H9 (cell line): Measurements from ENCODE around the gene BCKDHA. TPM values are rescaled to one million over a fixed set of nuclear protein-coding genes. Genes with fewer than 3 reads are reported as not detected.

Source experiments
- DNase-seq: peaks from one replicate; pipeline ENCODE4 v3.0.0-alpha.2; 2017
- H2AFZ ChIP-seq: one replicate; pipeline ENCODE4 v1.6.1; 2013; ENCODE audit warnings: mild to moderate bottlenecking, low read length, control low read depth, moderate library complexity
- H2AK5ac ChIP-seq: 2 replicates; pipeline ENCODE4 v1.6.1; 2013; ENCODE audit warnings: low read length, control low read depth, mixed read lengths; ENCODE audit not compliant: insufficient read length
- H2BK120ac ChIP-seq: one replicate; pipeline ENCODE4 v1.6.1; 2013; ENCODE audit warnings: low read depth, mild to moderate bottlenecking, low read length, control low read depth, inconsistent platforms; ENCODE audit not compliant: poor library complexity, severe bottlenecking
- H2BK12ac ChIP-seq: 2 replicates; pipeline ENCODE4 v1.6.1; 2013; ENCODE audit warnings: low read length, control low read depth, mixed read lengths, low read depth; ENCODE audit not compliant: insufficient read length
- H2BK15ac ChIP-seq: 2 replicates; pipeline ENCODE4 v1.6.1; 2013; ENCODE audit warnings: low read depth, low read length, control low read depth
- H2BK20ac ChIP-seq: one replicate; pipeline ENCODE4 v1.6.1; 2013; ENCODE audit warnings: low read depth, mild to moderate bottlenecking, low read length, control low read depth, inconsistent platforms; ENCODE audit not compliant: poor library complexity, severe bottlenecking
- H2BK5ac ChIP-seq: 2 replicates; pipeline ENCODE4 v1.6.1; 2013; ENCODE audit warnings: low read length, control low read depth, mixed read lengths; ENCODE audit not compliant: insufficient read length
- H3K14ac ChIP-seq: 2 replicates; pipeline ENCODE4 v1.6.1; 2013; ENCODE audit warnings: low read length, control low read depth; ENCODE audit not compliant: insufficient read depth
- H3K18ac ChIP-seq: 2 replicates; pipeline ENCODE4 v1.6.1; 2013; ENCODE audit warnings: low read depth, mild to moderate bottlenecking, mixed read lengths, low read length, control low read depth; ENCODE audit not compliant: insufficient read length
- H3K23ac ChIP-seq: 2 replicates; pipeline ENCODE4 v1.6.1; 2013; ENCODE audit warnings: low read length, control low read depth, mixed read lengths, low read depth; ENCODE audit not compliant: insufficient read length
- H3K23me2 ChIP-seq: 2 replicates; pipeline ENCODE4 v1.6.1; 2013; ENCODE audit warnings: low read depth, mild to moderate bottlenecking, mixed read lengths, low read length, control low read depth; ENCODE audit not compliant: insufficient read length, poor library complexity, severe bottlenecking
- H3K27ac ChIP-seq: 2 replicates; pipeline ENCODE4 v1.5.1; 2013; ENCODE audit warnings: low read length, control low read depth, mixed read lengths, low read depth; ENCODE audit not compliant: insufficient read length
- H3K27me3 ChIP-seq: 2 replicates; pipeline ENCODE4 v1.6.1; 2013; ENCODE audit warnings: low read length, control low read depth, inconsistent platforms; ENCODE audit not compliant: insufficient read depth
- H3K4ac ChIP-seq: 2 replicates; pipeline ENCODE4 v1.6.1; 2013; ENCODE audit warnings: low read depth, mild to moderate bottlenecking, control low read depth, inconsistent platforms, low read length, moderate library complexity
- H3K4me1 ChIP-seq: 2 replicates; pipeline ENCODE4 v1.6.1; 2013; ENCODE audit warnings: low read length, control low read depth, inconsistent platforms; ENCODE audit not compliant: insufficient read depth
- H3K4me2 ChIP-seq: 2 replicates; pipeline ENCODE4 v1.6.1; 2013; ENCODE audit warnings: low read length, control low read depth, mixed read lengths; ENCODE audit not compliant: insufficient read length, insufficient read depth
- H3K56ac ChIP-seq: 2 replicates; pipeline ENCODE4 v1.6.1; 2013; ENCODE audit warnings: low read depth, mild to moderate bottlenecking, mixed read lengths, low read length, control low read depth; ENCODE audit not compliant: insufficient read length
- H3K79me1 ChIP-seq: 2 replicates; pipeline ENCODE4 v1.6.1; 2013; ENCODE audit warnings: low read depth, mild to moderate bottlenecking, moderate library complexity, low read length, control low read depth, inconsistent platforms; ENCODE audit not compliant: insufficient read depth, poor library complexity, severe bottlenecking
- H3K79me2 ChIP-seq: 2 replicates; pipeline ENCODE4 v1.6.1; 2013; ENCODE audit warnings: low read length, control low read depth, inconsistent platforms; ENCODE audit not compliant: insufficient read depth
- H3K9ac ChIP-seq: 2 replicates; pipeline ENCODE4 v1.6.1; 2013; ENCODE audit warnings: low read length, control low read depth, mixed read lengths; ENCODE audit not compliant: insufficient read length; ENCODE audit errors: extremely low read depth
- H3K9me3 ChIP-seq: one replicate; pipeline ENCODE4 v1.6.1; 2013; ENCODE audit warnings: low read depth, low read length, inconsistent platforms; ENCODE audit not compliant: control insufficient read depth
- H3T11ph ChIP-seq: one replicate; pipeline ENCODE4 v1.6.1; 2013; ENCODE audit warnings: mild to moderate bottlenecking, low read length, control low read depth, inconsistent platforms
- H4K20me1 ChIP-seq: one replicate; pipeline ENCODE4 v1.6.1; 2013; ENCODE audit not compliant: control insufficient read depth, insufficient read length, insufficient read depth
- H4K5ac ChIP-seq: 2 replicates; pipeline ENCODE4 v1.6.1; 2013; ENCODE audit warnings: low read depth, mild to moderate bottlenecking, mixed read lengths, low read length, control low read depth; ENCODE audit not compliant: insufficient read length
- H4K8ac ChIP-seq: replicated peaks from 2 replicates; pipeline ENCODE4 v1.6.1; 2013; ENCODE audit warnings: low read length, control low read depth, mixed read lengths, low read depth; ENCODE audit not compliant: insufficient read length
- H4K91ac ChIP-seq: 2 replicates; pipeline ENCODE4 v1.6.1; 2013; ENCODE audit warnings: low read depth, mild to moderate bottlenecking, moderate library complexity, mixed read lengths, low read length, control low read depth; ENCODE audit not compliant: insufficient read length
- H3K27ac Mint-ChIP-seq, 3 experiments: 2 replicates in 2 of 3; 3 replicates in 1 of 3; pipeline ENCODE4 v1.8.0; 2020 to 2021; ENCODE audit warnings: mixed read lengths in 3 of 3, mild to moderate bottlenecking in 1 of 3, moderate library complexity in 1 of 3
- H3K27me3 Mint-ChIP-seq: 2 replicates; pipeline ENCODE4 v1.8.0; 2021; ENCODE audit warnings: low read depth, mild to moderate bottlenecking, moderate library complexity, mixed read lengths
- H3K36me3 Mint-ChIP-seq, 3 experiments: 2 replicates in 2 of 3; 3 replicates in 1 of 3; pipeline ENCODE4 v1.8.0; 2020 to 2021; ENCODE audit warnings: low read depth in 3 of 3, mixed read lengths in 3 of 3; ENCODE audit not compliant: insufficient read depth in 1 of 3
- H3K4me1 Mint-ChIP-seq, 2 experiments: 2 replicates each; pipeline ENCODE4 v1.8.0; 2020; ENCODE audit warnings: mixed read lengths in 2 of 2
- H3K4me3 Mint-ChIP-seq, 2 experiments: 2 replicates in 1 of 2; 3 replicates in 1 of 2; pipeline ENCODE4 v1.8.0; 2020 to 2021; ENCODE audit warnings: mild to moderate bottlenecking in 2 of 2, mixed read lengths in 2 of 2, moderate library complexity in 1 of 2
- H3K9me3 Mint-ChIP-seq, 2 experiments: 2 replicates in 1 of 2; 3 replicates in 1 of 2; pipeline ENCODE4 v1.8.0; 2020; ENCODE audit warnings: mild to moderate bottlenecking in 2 of 2, mixed read lengths in 2 of 2, moderate library complexity in 1 of 2
- WGBS: extraction: QIAGEN DNeasy Blood & Tissue Kit; methylation state at CpG from one replicate; pipeline ENCODE4 v1.1.7; 2013; ENCODE audit warnings: missing lambda C conversion rate, low lambda C conversion rate, mixed read lengths; ENCODE audit not compliant: insufficient read length; ENCODE audit errors: extremely low coverage; 5-methylcytosine and 5-hydroxymethylcytosine counted together
- total RNA-seq: library from RNA; stranded (reverse); gene quantifications from 2 replicates; pipeline ENCODE4 v1.2.1, GENCODE V29; 2021
- TF ChIP-seq, protein P1 (sequence below): fragments of 200-600 bp; sonication (generic); conservative IDR thresholded peaks from 3 replicates; pipeline ENCODE4 v1.8.0; 2021; ENCODE audit warnings: antibody characterized with exemption, mild to moderate bottlenecking

BCKDHA gene
- total RNA-seq, 1 experiment from 2014 or later: 21.1 TPM

DNA sequence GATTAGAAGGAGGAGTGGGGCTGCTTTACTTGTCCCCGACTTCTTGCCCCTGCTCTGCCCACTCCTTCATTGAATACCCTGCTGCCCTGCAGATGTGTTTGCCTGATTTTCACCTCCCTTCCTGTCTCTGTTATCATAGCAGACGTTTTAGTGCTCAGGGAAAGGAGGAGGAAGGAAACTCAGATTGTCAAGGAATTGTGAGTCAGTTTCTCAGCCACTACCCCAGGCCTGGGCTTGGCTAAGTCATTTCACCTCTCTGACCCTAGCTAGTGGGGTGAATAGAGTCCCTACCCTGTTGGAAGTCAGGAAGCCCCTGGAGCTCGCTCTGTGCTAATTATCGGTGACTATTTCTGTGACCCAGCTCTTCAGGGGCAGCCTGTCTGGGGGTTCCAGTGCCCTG is 3.9 kb downstream of the BCKDHA start:
- H3K79me2 ChIP-seq: no peaks in the 10 kb centered on the region
- H3K4ac ChIP-seq: no peak overlapping the region
- WGBS: no CpG with 5 or more reads among the region's 4 CpGs
- no peak for DNase-seq
- no peak overlapping the region for H3K18ac ChIP-seq
- no peak overlapping the region for H2BK5ac ChIP-seq
- no peak overlapping the region for H3T11ph ChIP-seq
- H3K23ac ChIP-seq: no peak overlapping the region
- no peaks in the 10 kb centered on the region for H4K20me1 ChIP-seq
- H2AFZ ChIP-seq: no peak overlapping the region
- no peaks in the 10 kb centered on the region; the same call in 1 of the 2 replicates for H3K27me3 Mint-ChIP-seq
- H2BK15ac ChIP-seq: no peak overlapping the region
- no peak overlapping the region for H3K4me2 ChIP-seq
- H3K36me3 Mint-ChIP-seq: peaks cover 0 to 2% (median 0%) of the 10 kb centered on the region in 3 experiments; a peak in 2 of 7 replicates
- TF ChIP-seq, protein P1, sequence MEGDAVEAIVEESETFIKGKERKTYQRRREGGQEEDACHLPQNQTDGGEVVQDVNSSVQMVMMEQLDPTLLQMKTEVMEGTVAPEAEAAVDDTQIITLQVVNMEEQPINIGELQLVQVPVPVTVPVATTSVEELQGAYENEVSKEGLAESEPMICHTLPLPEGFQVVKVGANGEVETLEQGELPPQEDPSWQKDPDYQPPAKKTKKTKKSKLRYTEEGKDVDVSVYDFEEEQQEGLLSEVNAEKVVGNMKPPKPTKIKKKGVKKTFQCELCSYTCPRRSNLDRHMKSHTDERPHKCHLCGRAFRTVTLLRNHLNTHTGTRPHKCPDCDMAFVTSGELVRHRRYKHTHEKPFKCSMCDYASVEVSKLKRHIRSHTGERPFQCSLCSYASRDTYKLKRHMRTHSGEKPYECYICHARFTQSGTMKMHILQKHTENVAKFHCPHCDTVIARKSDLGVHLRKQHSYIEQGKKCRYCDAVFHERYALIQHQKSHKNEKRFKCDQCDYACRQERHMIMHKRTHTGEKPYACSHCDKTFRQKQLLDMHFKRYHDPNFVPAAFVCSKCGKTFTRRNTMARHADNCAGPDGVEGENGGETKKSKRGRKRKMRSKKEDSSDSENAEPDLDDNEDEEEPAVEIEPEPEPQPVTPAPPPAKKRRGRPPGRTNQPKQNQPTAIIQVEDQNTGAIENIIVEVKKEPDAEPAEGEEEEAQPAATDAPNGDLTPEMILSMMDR: no peak
- no peak overlapping the region for H3K14ac ChIP-seq
- no peak overlapping the region for H3K4me3 Mint-ChIP-seq
- H3K9me3 Mint-ChIP-seq: no peaks in the 10 kb centered on the region; a peak in 1 of 5 replicates
- H2AK5ac ChIP-seq: no peak overlapping the region
- H3K27me3 ChIP-seq: no peaks in the 10 kb centered on the region
- H3K27ac ChIP-seq: no peak overlapping the region
- H3K4me1 ChIP-seq: no peaks in the 10 kb centered on the region
- H3K9ac ChIP-seq: no peak overlapping the region
- no peak overlapping the region for H4K5ac ChIP-seq
- H3K4me1 Mint-ChIP-seq: peaks cover 12 to 15% of the 10 kb centered on the region in 2 experiments
- no peak overlapping the region for H4K8ac ChIP-seq
- no peaks in the 10 kb centered on the region for H3K9me3 ChIP-seq
- no peak overlapping the region for H2BK20ac ChIP-seq
- no peak overlapping the region for H2BK12ac ChIP-seq
- H3K56ac ChIP-seq: no peak overlapping the region
- H3K79me1 ChIP-seq: peaks cover 6% of the 10 kb centered on the region
- 0 out of 7 replicates have a peak overlapping the region, but pooled peaks of 1 of the 3 experiments have one; percentile 57 for H3K27ac Mint-ChIP-seq
- no peak overlapping the region for H2BK120ac ChIP-seq
- no peak overlapping the region for H4K91ac ChIP-seq
- H3K23me2 ChIP-seq: peaks cover 9% of the 10 kb centered on the region
